Neuron (in vitro differentiated cells): ENCODE results near the gene NOX3.
"Not testable (repeated sequence)": the region's sequence is repeated elsewhere in the genome, so short reads cannot be mapped to it uniquely, and the experiment has no call there.

Source experiments
- H2AFZ ChIP-seq: one replicate; pipeline ENCODE4 v1.6.1; 2013; ENCODE audit warnings: low read depth, mild to moderate bottlenecking, inconsistent platforms, low read length, moderate library complexity
- H3K27me3 ChIP-seq: one replicate; pipeline ENCODE4 v1.6.1; 2013; ENCODE audit warnings: low read length; ENCODE audit not compliant: insufficient read depth
- H3K36me3 ChIP-seq: one replicate; pipeline ENCODE4 v1.6.1; 2013; ENCODE audit warnings: low read length; ENCODE audit not compliant: insufficient read depth
- H3K4me1 ChIP-seq: one replicate; pipeline ENCODE4 v1.6.1; 2013; ENCODE audit warnings: low read length; ENCODE audit not compliant: insufficient read depth
- H3K4me3 ChIP-seq: 2 replicates; pipeline ENCODE4 v1.5.1; 2013; ENCODE audit warnings: mild to moderate bottlenecking, low read length, moderate library complexity
- H3K9me3 ChIP-seq: one replicate; pipeline ENCODE4 v1.6.1; 2013; ENCODE audit warnings: low read length

Gene NOX3

DNA sequence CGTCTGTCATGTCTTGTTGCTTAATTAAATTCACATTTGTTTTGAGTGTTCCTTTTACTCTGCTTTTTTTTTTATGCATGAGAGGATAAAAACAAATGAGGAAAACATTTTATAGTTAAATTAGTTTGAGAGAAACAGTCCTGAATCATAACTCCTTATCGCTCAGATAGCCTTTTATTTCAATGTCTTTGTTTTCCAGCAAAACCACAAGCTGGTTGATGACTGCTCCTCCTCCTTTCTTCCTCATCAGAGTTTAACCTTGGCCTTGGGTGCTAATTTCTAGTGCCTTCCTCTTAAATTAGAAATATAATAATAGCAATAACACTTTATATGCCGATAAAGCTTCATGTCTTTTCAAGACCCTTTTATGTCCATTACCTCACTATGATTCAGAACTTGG is 3.1 kb downstream of the NOX3 start:
- Histone ChIP-seq H2AFZ (no peak overlapping the region), H3K36me3 (no peaks in the 10 kb centered on the region), H3K9me3 (no peaks in the 10 kb centered on the region), H3K4me3 (no peak overlapping the region), H3K4me1 (no peaks in the 10 kb centered on the region), H3K27me3 (no peaks in the 10 kb centered on the region)

DNA sequence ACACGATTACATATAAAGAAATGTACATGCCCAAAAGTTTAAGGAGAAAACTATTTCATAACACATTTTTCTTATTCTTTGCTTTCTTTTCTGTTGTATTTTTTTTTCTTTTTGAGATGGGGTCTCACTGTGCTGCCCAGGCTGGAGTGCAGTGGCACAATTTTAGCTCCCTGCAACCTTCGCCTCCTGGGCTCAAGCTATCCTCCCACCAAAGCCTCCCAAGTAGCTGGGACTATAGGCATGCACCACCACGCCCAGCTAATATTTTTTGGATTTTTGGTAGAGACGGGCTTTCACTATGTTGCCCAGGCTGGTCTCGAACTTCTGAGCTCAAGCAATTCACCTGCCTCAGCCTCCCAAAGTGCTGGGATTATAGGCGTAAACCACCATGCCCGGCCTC is 4.1 kb downstream of the NOX3 start:
- H3K36me3 ChIP-seq, H2AFZ ChIP-seq, H3K9me3 ChIP-seq, H3K27me3 ChIP-seq, H3K4me1 ChIP-seq, H3K4me3 ChIP-seq: not testable (repeated sequence)

DNA sequence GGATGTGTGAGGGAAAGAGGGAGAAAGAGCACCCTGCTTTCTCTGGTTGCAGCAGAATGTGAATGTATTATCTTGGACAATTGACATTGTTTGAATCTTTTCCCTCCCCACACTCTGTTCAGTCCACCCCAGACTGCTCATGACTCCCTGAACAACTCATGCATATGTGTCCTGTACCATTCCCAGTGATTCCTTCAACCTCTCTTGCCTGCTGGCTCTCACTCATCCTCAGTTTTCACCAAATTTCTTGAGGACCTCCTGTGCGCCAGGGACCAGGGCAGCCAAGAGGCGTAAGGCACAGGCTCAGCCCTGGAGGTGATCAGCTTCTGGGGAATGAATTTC is 5.4 kb downstream of the NOX3 start:
- Histone ChIP-seq H3K4me3 (no peak overlapping the region), H3K27me3 (no peaks in the 10 kb centered on the region), H3K4me1 (no peaks in the 10 kb centered on the region), H2AFZ (no peak overlapping the region), H3K9me3 (no peaks in the 10 kb centered on the region), H3K36me3 (no peaks in the 10 kb centered on the region)

DNA sequence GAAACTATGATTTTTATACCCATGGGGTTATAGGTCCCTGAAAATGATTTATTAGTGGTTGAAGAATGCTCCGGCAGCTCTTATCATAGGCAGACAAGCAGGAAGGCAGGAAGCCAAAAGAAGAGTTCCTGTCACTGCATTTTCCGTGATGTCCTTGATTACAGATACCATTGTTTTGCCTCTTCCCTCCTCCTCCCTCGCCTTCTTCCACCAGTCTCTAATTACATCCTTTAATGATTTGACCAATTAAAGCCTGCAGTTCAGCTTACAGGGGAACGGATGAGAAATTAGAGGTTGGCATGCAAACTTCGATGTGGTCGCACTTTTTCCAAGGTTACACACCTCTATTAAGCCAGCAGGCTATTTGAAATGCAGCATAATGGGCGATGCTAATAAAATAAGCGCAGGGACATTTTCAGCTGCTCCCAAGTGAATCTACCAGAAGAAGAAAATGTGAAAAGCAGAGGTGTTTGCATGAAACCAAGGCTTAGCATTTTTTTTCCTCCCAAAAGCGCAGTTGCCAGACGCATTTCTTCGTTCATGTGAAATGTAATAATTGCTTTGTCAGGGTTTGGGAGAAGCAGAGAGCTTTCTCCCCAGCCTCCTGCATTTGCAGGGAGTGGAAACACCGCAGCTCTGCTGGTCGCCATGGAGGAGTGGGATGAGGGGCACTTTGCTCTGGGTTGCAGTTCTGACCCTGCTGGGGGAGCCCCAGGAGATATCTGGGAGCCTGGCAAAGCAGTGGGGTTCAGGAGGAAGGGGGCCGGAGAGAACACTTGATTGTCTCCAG is 6.0 kb downstream of the NOX3 start:
- Histone ChIP-seq H3K9me3 (no peaks in the 10 kb centered on the region), H3K27me3 (no peaks in the 10 kb centered on the region)

DNA sequence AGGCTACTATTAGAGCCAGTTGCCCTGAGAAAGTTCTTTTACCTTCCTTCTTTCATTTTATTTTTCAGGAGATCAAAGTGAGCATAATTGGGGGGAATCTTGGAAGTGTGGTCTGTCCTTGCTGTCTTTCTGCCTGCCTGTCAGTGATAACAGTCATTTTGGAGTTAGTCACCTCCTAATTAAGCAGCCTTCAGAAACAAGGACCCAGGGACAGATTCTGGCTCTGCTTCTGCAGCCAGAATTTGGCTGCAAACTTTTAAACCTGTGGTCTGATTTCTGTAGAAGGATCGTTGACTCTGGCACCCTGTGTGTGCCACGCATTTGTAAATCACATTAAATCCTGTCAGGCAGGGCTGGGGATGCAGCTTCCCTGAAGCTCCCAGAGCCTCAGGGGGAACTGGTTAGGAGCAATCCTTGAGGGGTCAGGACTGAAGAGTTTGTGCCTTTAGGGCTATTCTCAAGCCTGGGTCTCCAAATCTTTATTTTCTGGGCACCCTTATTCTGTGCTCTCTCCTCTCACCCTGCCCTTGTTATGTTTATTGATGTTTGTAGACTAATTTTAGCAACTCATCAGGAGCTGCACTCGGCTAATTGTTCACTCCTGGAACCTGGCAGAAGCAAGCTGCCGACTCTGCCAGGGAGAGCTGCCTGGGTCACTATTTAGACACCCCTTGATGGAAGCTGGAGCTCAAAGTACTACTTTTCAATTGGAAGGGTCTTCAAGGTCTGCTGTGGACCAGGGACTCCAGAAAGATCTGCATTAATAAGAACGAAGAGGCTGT is 6.8 kb downstream of the NOX3 start:
- no peaks in the 10 kb centered on the region for H3K4me1 ChIP-seq
- no peaks in the 10 kb centered on the region for H3K36me3 ChIP-seq
- no peak overlapping the region for H2AFZ ChIP-seq
- no peaks in the 10 kb centered on the region for H3K9me3 ChIP-seq
- H3K4me3 ChIP-seq = no peak overlapping the region
- no peaks in the 10 kb centered on the region for H3K27me3 ChIP-seq

More for the DNA sequence above, 6.0 kb downstream of the NOX3 start:
- no peak overlapping the region for H3K4me3 ChIP-seq
- no peaks in the 10 kb centered on the region for H3K36me3 ChIP-seq
- no peak overlapping the region for H2AFZ ChIP-seq
- H3K4me1 ChIP-seq = no peaks in the 10 kb centered on the region

DNA sequence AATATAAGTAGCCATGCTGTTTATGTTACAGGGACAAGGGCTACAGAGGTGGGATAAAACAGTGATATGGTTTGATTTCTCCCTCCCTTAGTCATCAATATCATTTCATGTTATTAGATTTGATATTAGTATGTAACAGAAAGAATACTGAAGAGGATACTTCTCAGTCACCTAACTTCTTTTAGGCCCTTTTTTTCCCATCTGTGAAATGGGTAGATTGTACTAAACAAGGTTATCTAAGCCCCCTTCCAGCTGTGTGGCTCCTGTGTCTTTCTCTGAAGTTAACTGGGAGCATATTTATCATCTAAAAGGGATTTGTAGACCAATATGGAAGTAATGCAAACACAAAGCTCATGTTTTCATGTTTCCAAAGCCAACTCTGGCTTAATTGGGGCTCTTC is 7.7 kb downstream of the NOX3 start:
- Histone ChIP-seq H3K36me3 (no peaks in the 10 kb centered on the region), H3K4me1 (no peaks in the 10 kb centered on the region)

DNA sequence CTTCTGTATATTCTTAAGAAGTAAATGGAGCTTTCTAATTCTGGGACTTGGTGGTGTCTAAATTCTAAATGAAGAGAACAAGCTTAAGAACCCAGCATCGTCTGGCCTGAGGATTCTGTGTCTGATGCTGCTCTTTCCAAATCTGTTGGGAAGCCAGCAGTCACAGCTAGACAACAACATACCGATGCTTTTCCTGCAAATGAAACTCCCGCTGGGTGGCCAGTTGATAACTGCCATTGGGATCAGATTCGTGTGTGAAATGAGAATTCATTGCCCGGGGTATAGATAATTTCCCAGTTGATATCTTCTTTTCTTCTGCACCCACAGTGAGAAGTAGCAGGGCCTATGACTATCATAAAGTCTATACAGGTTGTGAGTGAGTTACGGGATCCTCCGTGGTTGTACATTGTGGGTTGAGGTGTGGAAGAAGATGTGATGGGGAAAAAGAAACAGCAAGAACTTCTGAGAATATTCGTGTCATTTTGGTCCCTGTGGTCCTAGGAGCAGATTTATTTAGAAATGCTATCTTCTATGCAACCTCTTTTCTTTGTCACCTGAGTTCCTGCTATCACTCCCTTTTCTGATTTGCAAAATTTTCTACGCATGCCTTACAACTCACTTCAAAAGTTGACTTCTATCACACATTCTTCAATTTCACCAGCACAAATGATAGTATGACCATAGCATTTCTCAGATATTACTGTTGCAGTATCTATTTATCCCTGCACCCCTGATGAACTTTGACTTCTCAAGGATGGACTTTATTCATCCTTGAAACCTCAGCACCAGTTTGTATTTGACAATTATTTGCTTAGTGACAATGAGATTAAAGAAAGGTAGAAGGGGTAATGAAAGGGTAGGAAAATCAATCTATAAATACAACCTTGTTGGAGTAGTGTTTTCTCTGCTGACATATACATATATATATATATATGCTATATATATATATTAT is 10.4 kb downstream of the NOX3 start:
- no peaks in the 10 kb centered on the region for H3K4me1 ChIP-seq
- no peaks in the 10 kb centered on the region for H3K27me3 ChIP-seq
- H2AFZ ChIP-seq = no peak overlapping the region
- no peaks in the 10 kb centered on the region for H3K9me3 ChIP-seq
- H3K36me3 ChIP-seq = no peaks in the 10 kb centered on the region
- H3K4me3 ChIP-seq = no peak overlapping the region

More for the DNA sequence above, 7.7 kb downstream of the NOX3 start:
- no peak overlapping the region for H3K4me3 ChIP-seq
- H3K27me3 ChIP-seq = no peaks in the 10 kb centered on the region
- no peak overlapping the region for H2AFZ ChIP-seq
- no peaks in the 10 kb centered on the region for H3K9me3 ChIP-seq

DNA sequence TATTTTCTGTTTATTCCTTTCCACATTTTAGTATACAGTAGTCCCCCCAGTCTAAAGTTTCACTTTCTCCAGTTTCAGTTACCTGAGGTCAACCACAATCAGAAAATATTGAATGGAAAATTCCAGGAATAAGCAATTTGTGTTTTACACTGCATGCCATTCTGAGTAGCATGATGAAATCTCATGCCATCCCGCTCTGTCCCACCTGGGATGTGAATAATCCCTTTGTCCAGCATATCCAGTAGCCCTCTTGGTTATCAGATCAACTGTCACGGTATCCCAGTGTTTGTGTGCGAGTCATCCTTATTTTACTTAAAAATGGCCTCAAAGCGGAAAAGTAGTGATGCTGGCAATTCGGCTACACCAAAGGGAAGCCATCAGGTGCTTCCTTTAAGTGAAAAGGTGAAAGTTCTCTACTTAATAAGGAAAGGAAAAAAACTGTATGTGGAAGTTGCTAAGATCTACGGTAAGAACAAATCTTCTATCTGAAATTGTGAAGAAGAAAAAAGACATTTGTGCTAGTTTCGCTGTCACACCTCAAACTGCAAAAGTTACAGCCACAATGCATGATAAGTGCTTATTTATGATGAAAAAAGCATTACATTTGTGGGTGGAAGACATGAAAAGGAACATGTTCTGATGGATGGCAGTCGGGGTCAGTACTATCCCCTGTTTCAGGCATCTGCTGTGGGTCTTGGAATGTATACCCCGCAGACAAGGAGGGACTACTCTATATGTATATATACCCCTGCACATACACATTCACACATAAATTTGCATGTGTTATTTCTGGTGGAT is 11.3 kb downstream of the NOX3 start:
- Histone ChIP-seq H3K27me3 (no peaks in the 10 kb centered on the region), H3K4me1 (no peaks in the 10 kb centered on the region), H3K4me3 (no peak overlapping the region), H3K36me3 (no peaks in the 10 kb centered on the region), H3K9me3 (no peaks in the 10 kb centered on the region), H2AFZ (no peak overlapping the region)

DNA sequence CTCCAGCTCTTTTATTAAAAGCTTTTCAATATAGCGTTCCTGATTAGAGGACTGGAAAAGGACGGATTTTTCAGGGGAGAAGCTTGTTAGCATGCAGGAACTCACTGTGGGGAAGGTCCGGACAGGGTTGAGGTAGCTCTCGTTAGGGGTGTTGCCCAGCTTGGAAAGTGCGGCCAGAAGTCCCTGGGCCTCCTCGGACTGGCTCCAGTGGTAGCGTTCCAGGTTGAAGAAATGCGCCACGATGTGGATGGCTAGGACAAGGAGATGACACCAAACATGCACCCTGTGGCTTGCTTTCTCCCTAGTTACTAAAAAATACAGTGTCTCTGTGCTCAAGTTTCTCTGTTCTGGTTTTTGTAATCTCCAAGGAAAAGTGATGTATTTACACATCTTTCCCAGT is 12.5 kb downstream of the NOX3 start:
- Histone ChIP-seq H3K4me3 (no peak overlapping the region), H3K36me3 (no peaks in the 10 kb centered on the region), H3K9me3 (no peaks in the 10 kb centered on the region), H2AFZ (no peak overlapping the region), H3K4me1 (no peaks in the 10 kb centered on the region), H3K27me3 (no peaks in the 10 kb centered on the region)

DNA sequence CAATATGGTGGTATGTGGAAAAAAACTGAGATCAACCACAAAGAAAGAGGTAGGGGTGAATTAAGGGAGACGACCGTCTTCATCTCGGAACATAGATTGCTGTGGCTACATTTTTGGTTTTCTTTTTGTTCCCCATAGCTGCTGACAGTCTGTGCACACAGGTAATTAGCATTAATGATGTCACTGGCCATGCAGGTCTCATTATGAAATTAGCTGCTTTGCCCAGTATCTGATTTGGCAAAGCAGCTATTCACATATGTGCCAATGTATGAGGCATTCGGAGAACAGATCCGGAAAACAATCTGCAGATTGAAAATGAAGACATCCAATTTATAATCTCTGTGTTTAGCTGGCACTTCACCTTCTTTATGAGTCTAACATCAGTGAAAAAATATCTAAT is 13.1 kb downstream of the NOX3 start:
- no peaks in the 10 kb centered on the region for H3K36me3 ChIP-seq
- H2AFZ ChIP-seq = no peak overlapping the region
- H3K4me3 ChIP-seq = no peak overlapping the region
- H3K9me3 ChIP-seq = no peaks in the 10 kb centered on the region
- no peaks in the 10 kb centered on the region for H3K4me1 ChIP-seq
- H3K27me3 ChIP-seq = no peaks in the 10 kb centered on the region

DNA sequence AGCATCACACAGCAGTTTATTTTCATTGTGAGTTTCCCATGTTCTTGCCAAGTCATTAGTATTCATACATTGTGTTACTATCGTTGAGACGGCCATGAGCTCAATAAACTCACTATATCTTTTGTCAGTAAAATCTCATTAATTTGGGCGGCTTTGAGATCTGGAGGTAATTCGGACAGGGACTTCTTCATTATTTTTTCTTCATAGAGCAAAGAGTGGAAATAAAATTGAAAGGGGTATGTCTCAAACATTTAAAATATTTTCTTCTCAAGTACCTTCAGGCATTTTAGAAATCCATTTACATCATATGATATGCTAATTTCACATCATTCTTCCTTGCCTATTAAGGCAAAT is 14.6 kb downstream of the NOX3 start:
- Histone ChIP-seq H3K4me3 (no peak overlapping the region), H3K9me3 (no peaks in the 10 kb centered on the region), H3K4me1 (no peaks in the 10 kb centered on the region), H3K27me3 (no peaks in the 10 kb centered on the region), H2AFZ (no peak overlapping the region), H3K36me3 (no peaks in the 10 kb centered on the region)

DNA sequence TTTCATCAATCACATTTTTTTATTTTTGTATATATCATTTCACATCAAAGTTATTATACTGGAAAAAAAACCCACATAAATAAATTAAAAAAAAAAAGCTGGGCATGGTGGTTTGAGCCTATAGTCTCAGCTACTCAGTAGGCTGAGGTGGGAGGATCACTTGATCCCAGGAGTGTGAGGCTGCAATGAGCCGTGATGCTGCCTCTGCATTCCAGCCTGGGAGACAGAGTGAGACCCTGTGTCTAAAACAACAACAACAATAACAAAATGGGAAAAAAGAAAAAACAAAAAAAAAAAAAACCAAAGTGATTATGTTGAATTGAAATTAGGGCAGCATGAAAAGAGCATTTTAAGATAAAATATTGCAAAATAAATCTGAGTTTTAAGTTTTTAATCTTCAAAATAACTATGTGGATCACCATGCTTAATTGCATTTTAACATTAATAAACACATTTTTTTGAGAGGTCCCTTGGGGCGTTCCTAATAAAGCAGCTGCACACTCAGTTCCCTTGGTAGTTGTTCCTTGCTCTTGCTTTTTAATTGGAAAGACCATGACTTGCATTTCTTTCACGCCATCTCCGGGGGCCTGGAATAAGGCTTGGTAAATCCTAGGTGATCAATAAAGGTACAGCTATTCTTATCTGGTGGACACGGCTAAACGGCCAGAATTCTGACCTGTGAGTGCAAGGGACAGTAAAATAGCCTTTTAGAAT is 15.1 kb downstream of the NOX3 start:
- Histone ChIP-seq H2AFZ (no peak overlapping the region), H3K9me3 (no peaks in the 10 kb centered on the region), H3K4me3 (no peak overlapping the region), H3K4me1 (no peaks in the 10 kb centered on the region), H3K27me3 (no peaks in the 10 kb centered on the region), H3K36me3 (no peaks in the 10 kb centered on the region)
